Uterus (tissue), 2 donors: Measurements from ENCODE around the gene INSL6.

Source experiments
- POLR2A ChIP-seq, 2 donors: fragments of 450-650 bp; IDR thresholded peaks; one replicate each; pipeline ENCODE4 v1.6.1; 2016; ENCODE audit warnings: antibody characterized with exemption in 2 of 2, mild to moderate bottlenecking in 1 of 2, moderate library complexity in 1 of 2
- TF ChIP-seq, protein P1 (sequence below), 4 experiments: fragments of 200-600 bp in 2 of 4; fragments of 450-650 bp in 2 of 4; sonication (generic) in 2 of 4; IDR thresholded peaks; one replicate each; pipeline ENCODE4 v1.5.1; 2016 to 2019; ENCODE audit warnings: antibody characterized with exemption in 4 of 4, mild to moderate bottlenecking in 2 of 4, moderate library complexity in 1 of 4

DNA sequence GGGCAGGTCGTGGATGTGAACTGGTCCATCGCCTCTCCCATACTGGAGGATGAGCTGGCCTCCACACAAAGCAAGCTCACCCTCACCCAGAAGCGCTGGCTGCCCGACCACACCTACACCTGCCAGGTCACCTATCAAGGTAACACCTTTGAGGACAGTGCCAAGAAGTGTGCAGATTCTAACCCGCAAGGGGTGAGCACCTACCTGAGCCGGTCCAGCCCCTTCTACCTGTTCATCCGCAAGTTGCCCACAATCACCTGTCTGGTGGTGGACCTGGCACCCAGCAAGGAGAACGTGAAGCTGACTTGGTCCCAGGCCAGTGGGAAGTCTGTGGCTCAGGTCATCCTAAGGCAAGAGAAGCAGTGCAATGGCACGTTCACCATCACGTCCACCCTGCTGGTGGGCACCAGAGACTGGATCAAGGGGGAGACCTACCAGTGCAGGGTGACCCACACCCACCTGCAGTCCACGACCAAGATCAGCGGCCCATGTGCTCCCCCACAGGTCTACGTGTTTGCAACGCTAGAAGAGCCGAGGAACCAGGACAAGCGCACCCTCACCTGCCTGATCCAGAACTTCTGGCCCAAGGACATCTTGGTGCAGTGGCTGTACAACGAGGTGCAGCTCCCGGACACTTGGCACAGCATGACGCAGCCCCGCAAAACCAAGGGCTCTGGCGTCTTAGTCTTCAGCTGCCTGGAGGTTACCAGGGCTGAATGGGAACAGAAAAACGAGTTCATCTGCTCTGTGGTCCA is 71.3 kb downstream of the INSL6 start:
- TF ChIP-seq, protein P1, sequence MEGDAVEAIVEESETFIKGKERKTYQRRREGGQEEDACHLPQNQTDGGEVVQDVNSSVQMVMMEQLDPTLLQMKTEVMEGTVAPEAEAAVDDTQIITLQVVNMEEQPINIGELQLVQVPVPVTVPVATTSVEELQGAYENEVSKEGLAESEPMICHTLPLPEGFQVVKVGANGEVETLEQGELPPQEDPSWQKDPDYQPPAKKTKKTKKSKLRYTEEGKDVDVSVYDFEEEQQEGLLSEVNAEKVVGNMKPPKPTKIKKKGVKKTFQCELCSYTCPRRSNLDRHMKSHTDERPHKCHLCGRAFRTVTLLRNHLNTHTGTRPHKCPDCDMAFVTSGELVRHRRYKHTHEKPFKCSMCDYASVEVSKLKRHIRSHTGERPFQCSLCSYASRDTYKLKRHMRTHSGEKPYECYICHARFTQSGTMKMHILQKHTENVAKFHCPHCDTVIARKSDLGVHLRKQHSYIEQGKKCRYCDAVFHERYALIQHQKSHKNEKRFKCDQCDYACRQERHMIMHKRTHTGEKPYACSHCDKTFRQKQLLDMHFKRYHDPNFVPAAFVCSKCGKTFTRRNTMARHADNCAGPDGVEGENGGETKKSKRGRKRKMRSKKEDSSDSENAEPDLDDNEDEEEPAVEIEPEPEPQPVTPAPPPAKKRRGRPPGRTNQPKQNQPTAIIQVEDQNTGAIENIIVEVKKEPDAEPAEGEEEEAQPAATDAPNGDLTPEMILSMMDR (IDR thresholded peaks at IDR 0.05) = no peak
- no peak for TF ChIP-seq POLR2A (IDR thresholded peaks at IDR 0.05)
